Measurements from ENCODE around the gene NCK1.

GRCh38 chr3:136954980-136955780 lies 93.2 kb downstream of the NCK1 start:
- TF ChIP-seq EZH2 (IDR thresholded peaks at IDR 0.05; ENCODE audit: borderline replicate concordance), result no peak
- no peak for TF ChIP-seq CTCF (IDR thresholded peaks at IDR 0.05; ENCODE audit: poor library complexity)
- TF ChIP-seq EZH2phosphoT487 (IDR thresholded peaks at IDR 0.05; ENCODE audit: low read depth, severe bottlenecking, unreplicated experiment), result no peak

Measured in hepatocyte (in vitro differentiated cells).